Breast epithelium (tissue), 3 donors: ENCODE data around the gene FBXW8.

Experiments used
- POLR2A ChIP-seq: fragments of 450-650 bp; IDR thresholded peaks from one replicate; pipeline ENCODE4 v1.6.1; 2016; ENCODE audit warnings: antibody characterized with exemption, mild to moderate bottlenecking, moderate library complexity
- TF ChIP-seq, protein P1 (sequence below), 3 donors: fragments of 450-650 bp; IDR thresholded peaks; one replicate each; pipeline ENCODE4 v1.5.1; 2016 to 2017; ENCODE audit warnings: antibody characterized with exemption in 3 of 3, mild to moderate bottlenecking in 3 of 3, moderate library complexity in 3 of 3

DNA sequence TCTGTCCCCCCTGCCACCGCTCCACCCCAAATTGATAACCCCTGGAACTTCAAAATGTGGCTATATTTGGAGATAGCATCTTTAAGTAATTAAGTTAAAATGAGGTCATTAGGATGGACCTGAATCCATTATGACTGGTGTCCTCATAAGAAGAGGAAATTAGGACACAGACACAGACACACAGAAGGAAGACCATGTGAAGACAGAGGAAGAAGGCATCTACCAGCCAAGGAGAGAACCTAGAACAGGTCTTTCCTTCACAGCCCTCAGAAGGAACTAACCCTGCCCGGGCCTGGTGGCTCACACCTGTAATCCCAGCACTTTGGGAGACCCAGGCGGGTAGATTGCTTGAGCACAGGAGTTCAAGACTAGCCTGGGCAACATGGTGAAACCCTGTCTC is 25.9 kb upstream of the FBXW8 start:
- TF ChIP-seq, protein P1, sequence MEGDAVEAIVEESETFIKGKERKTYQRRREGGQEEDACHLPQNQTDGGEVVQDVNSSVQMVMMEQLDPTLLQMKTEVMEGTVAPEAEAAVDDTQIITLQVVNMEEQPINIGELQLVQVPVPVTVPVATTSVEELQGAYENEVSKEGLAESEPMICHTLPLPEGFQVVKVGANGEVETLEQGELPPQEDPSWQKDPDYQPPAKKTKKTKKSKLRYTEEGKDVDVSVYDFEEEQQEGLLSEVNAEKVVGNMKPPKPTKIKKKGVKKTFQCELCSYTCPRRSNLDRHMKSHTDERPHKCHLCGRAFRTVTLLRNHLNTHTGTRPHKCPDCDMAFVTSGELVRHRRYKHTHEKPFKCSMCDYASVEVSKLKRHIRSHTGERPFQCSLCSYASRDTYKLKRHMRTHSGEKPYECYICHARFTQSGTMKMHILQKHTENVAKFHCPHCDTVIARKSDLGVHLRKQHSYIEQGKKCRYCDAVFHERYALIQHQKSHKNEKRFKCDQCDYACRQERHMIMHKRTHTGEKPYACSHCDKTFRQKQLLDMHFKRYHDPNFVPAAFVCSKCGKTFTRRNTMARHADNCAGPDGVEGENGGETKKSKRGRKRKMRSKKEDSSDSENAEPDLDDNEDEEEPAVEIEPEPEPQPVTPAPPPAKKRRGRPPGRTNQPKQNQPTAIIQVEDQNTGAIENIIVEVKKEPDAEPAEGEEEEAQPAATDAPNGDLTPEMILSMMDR (IDR thresholded peaks at IDR 0.05), result no peak
- TF ChIP-seq POLR2A, result no peak
